Measurements from ENCODE around the gene CNOT1.

DNA sequence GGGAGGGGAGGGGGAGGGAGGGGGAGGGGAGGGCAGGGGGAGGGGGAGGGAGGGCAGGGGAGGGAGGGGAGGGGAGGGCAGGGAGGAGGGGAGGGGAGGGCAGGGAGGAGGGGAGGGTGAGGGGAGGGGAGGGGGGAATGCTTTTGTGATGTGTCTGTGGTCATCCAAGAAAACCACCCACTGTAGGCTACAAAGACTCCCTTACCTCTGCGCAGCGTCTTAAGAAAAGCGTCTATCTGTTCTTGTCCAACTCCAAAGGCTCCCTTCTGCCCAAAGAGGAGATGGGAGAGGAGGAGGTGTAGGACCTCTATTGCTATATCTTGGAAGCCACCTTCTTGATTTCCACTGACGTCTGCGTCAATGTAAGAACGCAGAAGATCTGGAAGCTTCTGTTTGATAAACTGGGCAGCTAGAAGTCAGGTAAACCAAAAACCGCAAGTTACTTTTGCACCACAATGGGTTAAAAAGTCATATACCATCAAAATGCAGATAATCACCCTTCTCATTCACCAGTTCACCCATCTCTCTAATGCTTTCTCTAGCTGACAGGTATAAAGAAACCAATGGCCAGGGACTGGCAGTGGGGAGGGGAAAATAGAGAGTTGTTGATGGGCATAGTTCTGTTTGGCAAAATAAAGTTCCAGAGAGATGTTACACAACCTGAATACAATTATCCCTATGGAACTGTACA lies 43.1 kb downstream of the CNOT1 start:
- TF ChIP-seq, protein P1, sequence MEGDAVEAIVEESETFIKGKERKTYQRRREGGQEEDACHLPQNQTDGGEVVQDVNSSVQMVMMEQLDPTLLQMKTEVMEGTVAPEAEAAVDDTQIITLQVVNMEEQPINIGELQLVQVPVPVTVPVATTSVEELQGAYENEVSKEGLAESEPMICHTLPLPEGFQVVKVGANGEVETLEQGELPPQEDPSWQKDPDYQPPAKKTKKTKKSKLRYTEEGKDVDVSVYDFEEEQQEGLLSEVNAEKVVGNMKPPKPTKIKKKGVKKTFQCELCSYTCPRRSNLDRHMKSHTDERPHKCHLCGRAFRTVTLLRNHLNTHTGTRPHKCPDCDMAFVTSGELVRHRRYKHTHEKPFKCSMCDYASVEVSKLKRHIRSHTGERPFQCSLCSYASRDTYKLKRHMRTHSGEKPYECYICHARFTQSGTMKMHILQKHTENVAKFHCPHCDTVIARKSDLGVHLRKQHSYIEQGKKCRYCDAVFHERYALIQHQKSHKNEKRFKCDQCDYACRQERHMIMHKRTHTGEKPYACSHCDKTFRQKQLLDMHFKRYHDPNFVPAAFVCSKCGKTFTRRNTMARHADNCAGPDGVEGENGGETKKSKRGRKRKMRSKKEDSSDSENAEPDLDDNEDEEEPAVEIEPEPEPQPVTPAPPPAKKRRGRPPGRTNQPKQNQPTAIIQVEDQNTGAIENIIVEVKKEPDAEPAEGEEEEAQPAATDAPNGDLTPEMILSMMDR (IDR thresholded peaks at IDR 0.05; ENCODE audit: low read depth, low read length) = no peak
- no peak for TF ChIP-seq POLR2A (IDR thresholded peaks at IDR 0.05; ENCODE audit: extremely low read depth, insufficient read length)
- TF ChIP-seq, protein P2, sequence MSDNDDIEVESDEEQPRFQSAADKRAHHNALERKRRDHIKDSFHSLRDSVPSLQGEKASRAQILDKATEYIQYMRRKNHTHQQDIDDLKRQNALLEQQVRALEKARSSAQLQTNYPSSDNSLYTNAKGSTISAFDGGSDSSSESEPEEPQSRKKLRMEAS (IDR thresholded peaks at IDR 0.05; ENCODE audit: low read depth, low read length) = no peak
- TF ChIP-seq MYC (IDR thresholded peaks at IDR 0.05; ENCODE audit: low read depth, low read length) = no peak

Measured in NB4 (cell line).